WTC11 (cell line): ENCODE results near the gene WNT3. TPM values are rescaled to one million over a fixed set of nuclear protein-coding genes. Genes with fewer than 3 reads are reported as not detected.

Source experiments
- ATAC-seq: fragments of 200-7000 bp; cut with Tn5 transposase; 2 replicates; pipeline ENCODE4 v1.10.0; 2021; ENCODE audit warnings: mild to moderate bottlenecking, moderate library complexity
- CTCF ChIA-PET: fragments of 300-600 bp; sonication (Branson Sonifier 250); formaldehyde crosslinking; loops from one replicate; lab custom pipeline; 2021; ENCODE audit warnings: antibody characterized with exemption; lab: Charles Lee
- POLR2A ChIA-PET: fragments of 350-600 bp; sonication (Branson Sonifier 250); formaldehyde crosslinking; loops from one replicate; lab custom pipeline; 2021; ENCODE audit warnings: antibody characterized with exemption; lab: Charles Lee
- DNase-seq: peaks from one replicate; pipeline ENCODE4 v3.0.0; 2021; ENCODE audit warnings: low spot score
- H3K27ac Mint-ChIP-seq: 2 replicates; pipeline ENCODE4 v1.8.0; 2021; ENCODE audit warnings: mixed read lengths
- H3K27me3 Mint-ChIP-seq: 2 replicates; pipeline ENCODE4 v1.8.0; 2021; ENCODE audit warnings: low read depth, mild to moderate bottlenecking, moderate library complexity, mixed read lengths
- H3K36me3 Mint-ChIP-seq: 2 replicates; pipeline ENCODE4 v1.8.0; 2021; ENCODE audit warnings: mixed read lengths
- H3K4me1 Mint-ChIP-seq: 2 replicates; pipeline ENCODE4 v1.8.0; 2022; ENCODE audit warnings: mixed read lengths
- H3K4me3 Mint-ChIP-seq: 2 replicates; pipeline ENCODE4 v1.8.0; 2021; ENCODE audit warnings: mild to moderate bottlenecking, moderate library complexity, mixed read lengths
- H3K9me3 Mint-ChIP-seq: 2 replicates; pipeline ENCODE4 v1.8.0; 2021; ENCODE audit warnings: mixed read lengths
- CREM ChIP-seq: sonication (generic); formaldehyde crosslinking; IDR thresholded peaks from 2 replicates; pipeline ENCODE4 v1.8.1; 2022; ENCODE audit warnings: mild to moderate bottlenecking, missing genetic modification reagents, moderate library complexity
- FOXP1 ChIP-seq: sonication (generic); formaldehyde crosslinking; IDR thresholded peaks from 2 replicates; pipeline ENCODE4 v1.8.0; 2022; ENCODE audit warnings: missing genetic modification reagents, mild to moderate bottlenecking, moderate library complexity, borderline replicate concordance
- GTF2I ChIP-seq: fragments of 250-450 bp; sonication (Bioruptor Pico); conservative IDR thresholded peaks from 2 replicates; pipeline ENCODE4 v1.4.0; 2021; ENCODE audit warnings: mild to moderate bottlenecking
- NR3C1 ChIP-seq: sonication (generic); formaldehyde crosslinking; conservative IDR thresholded peaks from 2 replicates; pipeline ENCODE4 v1.8.1; 2023; ENCODE audit warnings: low read depth, mild to moderate bottlenecking, missing genetic modification reagents
- ZNF232 ChIP-seq: sonication (generic); formaldehyde crosslinking; IDR thresholded peaks from 2 replicates; pipeline ENCODE4 v1.8.0; 2022; ENCODE audit warnings: mild to moderate bottlenecking, missing genetic modification reagents
- ZNF317 ChIP-seq: sonication (generic); formaldehyde crosslinking; IDR thresholded peaks from 2 replicates; pipeline ENCODE4 v1.8.1; 2023; ENCODE audit warnings: low read depth, mild to moderate bottlenecking, moderate library complexity, missing genetic modification reagents, borderline replicate concordance
- ZNF671 ChIP-seq: fragments of 250-450 bp; sonication (Bioruptor Pico); IDR thresholded peaks from 2 replicates; pipeline ENCODE4 v1.8.0; 2021; ENCODE audit warnings: mild to moderate bottlenecking
- total RNA-seq: library from RNA; stranded (reverse); gene quantifications from 3 replicates; pipeline ENCODE4 v1.2.3, GENCODE V29; 2021
- TF ChIP-seq, protein P1 (sequence below): sonication (generic); formaldehyde crosslinking; IDR thresholded peaks from 2 replicates; pipeline ENCODE4 v1.8.1; 2022; ENCODE audit warnings: low read depth, mild to moderate bottlenecking, moderate library complexity, missing genetic modification reagents, borderline replicate concordance
- TF ChIP-seq, protein P2 (sequence below): sonication (generic); formaldehyde crosslinking; IDR thresholded peaks from 2 replicates; pipeline ENCODE4 v1.8.1; 2022; ENCODE audit warnings: missing genetic modification reagents, borderline replicate concordance
- TF ChIP-seq, protein P3 (sequence below): sonication (generic); formaldehyde crosslinking; IDR thresholded peaks from 2 replicates; pipeline ENCODE4 v1.8.0; 2022; ENCODE audit warnings: missing genetic modification reagents
- TF ChIP-seq, protein P4 (sequence below): sonication (generic); formaldehyde crosslinking; IDR thresholded peaks from 2 replicates; pipeline ENCODE4 v1.8.0; 2023; ENCODE audit warnings: missing genetic modification reagents
- TF ChIP-seq, protein P5 (sequence below): fragments of 250-450 bp; sonication (Bioruptor Pico); IDR thresholded peaks from 2 replicates; pipeline ENCODE4 v2.1.2; 2022; ENCODE audit warnings: mild to moderate bottlenecking, moderate library complexity

Gene WNT3
- total RNA-seq, 1 experiment from 2014 or later, result 14.1 TPM

DNA sequence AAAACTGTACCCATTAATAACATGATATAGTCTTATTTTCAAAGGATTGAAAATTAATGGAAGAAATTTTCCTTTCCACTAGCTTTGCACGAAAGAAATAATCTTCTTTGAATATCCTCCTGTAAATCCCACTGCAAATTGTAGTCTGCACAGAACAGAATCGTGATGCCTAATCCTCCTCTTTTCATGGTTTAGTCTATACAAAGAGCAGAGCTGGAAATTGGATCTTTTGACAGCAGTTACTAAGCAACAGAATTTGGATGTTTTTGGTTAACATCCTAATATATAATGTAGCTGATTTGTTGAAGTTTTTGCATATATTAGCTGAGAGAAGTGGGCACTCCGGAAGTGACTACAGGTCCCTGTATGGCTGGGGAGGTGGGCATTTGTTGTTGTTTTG lies 98.6 kb downstream of the WNT3 start:
- Mint-ChIP-seq H3K4me1 (no peaks in the 10 kb centered on the region), H3K27ac (no peak overlapping the region), H3K36me3 (no peaks in the 10 kb centered on the region), H3K4me3 (no peak overlapping the region), H3K27me3 (no peaks in the 10 kb centered on the region), H3K9me3 (no peaks in the 10 kb centered on the region)
- DNase-seq (no peak), ATAC-seq (no peak)
- TF ChIP-seq, protein P1, sequence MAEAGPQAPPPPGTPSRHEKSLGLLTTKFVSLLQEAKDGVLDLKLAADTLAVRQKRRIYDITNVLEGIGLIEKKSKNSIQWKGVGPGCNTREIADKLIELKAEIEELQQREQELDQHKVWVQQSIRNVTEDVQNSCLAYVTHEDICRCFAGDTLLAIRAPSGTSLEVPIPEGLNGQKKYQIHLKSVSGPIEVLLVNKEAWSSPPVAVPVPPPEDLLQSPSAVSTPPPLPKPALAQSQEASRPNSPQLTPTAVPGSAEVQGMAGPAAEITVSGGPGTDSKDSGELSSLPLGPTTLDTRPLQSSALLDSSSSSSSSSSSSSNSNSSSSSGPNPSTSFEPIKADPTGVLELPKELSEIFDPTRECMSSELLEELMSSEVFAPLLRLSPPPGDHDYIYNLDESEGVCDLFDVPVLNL, result no peak
- TF ChIP-seq, protein P2, sequence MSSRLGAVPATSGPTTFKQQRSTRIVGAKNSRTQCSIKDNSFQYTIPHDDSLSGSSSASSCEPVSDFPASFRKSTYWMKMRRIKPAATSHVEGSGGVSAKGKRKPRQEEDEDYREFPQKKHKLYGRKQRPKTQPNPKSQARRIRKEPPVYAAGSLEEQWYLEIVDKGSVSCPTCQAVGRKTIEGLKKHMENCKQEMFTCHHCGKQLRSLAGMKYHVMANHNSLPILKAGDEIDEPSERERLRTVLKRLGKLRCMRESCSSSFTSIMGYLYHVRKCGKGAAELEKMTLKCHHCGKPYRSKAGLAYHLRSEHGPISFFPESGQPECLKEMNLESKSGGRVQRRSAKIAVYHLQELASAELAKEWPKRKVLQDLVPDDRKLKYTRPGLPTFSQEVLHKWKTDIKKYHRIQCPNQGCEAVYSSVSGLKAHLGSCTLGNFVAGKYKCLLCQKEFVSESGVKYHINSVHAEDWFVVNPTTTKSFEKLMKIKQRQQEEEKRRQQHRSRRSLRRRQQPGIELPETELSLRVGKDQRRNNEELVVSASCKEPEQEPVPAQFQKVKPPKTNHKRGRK (CRISPR knock-in tag), result no peak
- POLR2A ChIA-PET, result no interaction called here
- CTCF ChIA-PET, result no interaction called here

DNA sequence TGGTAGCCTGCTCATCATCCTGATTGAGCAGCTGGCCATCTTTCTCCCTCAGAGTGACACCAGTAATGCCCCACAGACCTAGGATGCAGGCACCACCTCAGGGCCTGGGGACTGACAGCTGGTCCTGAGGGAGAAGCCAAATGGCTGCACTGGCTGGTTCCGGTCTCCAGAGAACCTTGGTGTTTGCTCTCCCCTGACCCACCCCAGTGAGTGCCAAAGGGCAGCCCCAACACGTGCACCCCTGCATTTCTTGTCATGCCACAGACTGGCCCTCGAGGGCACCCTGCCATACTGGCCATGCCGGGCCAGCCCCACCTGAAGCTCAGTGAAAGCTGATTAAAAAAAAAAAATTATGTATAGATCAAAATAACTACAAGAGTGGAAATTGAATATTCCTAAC lies 100.5 kb downstream of the WNT3 start:
- no peak overlapping the region for H3K4me3 Mint-ChIP-seq
- H3K27ac Mint-ChIP-seq, result no peak overlapping the region
- CTCF ChIA-PET, result no interaction called here
- no peak for TF ChIP-seq ZNF671 (CRISPR knock-in tag)
- TF ChIP-seq CREM (CRISPR knock-in tag), result no peak
- TF ChIP-seq, protein P3, sequence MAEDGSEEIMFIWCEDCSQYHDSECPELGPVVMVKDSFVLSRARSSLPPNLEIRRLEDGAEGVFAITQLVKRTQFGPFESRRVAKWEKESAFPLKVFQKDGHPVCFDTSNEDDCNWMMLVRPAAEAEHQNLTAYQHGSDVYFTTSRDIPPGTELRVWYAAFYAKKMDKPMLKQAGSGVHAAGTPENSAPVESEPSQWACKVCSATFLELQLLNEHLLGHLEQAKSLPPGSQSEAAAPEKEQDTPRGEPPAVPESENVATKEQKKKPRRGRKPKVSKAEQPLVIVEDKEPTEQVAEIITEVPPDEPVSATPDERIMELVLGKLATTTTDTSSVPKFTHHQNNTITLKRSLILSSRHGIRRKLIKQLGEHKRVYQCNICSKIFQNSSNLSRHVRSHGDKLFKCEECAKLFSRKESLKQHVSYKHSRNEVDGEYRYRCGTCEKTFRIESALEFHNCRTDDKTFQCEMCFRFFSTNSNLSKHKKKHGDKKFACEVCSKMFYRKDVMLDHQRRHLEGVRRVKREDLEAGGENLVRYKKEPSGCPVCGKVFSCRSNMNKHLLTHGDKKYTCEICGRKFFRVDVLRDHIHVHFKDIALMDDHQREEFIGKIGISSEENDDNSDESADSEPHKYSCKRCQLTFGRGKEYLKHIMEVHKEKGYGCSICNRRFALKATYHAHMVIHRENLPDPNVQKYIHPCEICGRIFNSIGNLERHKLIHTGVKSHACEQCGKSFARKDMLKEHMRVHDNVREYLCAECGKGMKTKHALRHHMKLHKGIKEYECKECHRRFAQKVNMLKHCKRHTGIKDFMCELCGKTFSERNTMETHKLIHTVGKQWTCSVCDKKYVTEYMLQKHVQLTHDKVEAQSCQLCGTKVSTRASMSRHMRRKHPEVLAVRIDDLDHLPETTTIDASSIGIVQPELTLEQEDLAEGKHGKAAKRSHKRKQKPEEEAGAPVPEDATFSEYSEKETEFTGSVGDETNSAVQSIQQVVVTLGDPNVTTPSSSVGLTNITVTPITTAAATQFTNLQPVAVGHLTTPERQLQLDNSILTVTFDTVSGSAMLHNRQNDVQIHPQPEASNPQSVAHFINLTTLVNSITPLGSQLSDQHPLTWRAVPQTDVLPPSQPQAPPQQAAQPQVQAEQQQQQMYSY (CRISPR knock-in tag), result no peak
- no peak for TF ChIP-seq ZNF232 (CRISPR knock-in tag)
- TF ChIP-seq FOXP1 (CRISPR knock-in tag), result no peak
- TF ChIP-seq, protein P4, sequence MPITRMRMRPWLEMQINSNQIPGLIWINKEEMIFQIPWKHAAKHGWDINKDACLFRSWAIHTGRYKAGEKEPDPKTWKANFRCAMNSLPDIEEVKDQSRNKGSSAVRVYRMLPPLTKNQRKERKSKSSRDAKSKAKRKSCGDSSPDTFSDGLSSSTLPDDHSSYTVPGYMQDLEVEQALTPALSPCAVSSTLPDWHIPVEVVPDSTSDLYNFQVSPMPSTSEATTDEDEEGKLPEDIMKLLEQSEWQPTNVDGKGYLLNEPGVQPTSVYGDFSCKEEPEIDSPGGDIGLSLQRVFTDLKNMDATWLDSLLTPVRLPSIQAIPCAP, result no peak
- TF ChIP-seq NR3C1, result no peak
- TF ChIP-seq, protein P5, sequence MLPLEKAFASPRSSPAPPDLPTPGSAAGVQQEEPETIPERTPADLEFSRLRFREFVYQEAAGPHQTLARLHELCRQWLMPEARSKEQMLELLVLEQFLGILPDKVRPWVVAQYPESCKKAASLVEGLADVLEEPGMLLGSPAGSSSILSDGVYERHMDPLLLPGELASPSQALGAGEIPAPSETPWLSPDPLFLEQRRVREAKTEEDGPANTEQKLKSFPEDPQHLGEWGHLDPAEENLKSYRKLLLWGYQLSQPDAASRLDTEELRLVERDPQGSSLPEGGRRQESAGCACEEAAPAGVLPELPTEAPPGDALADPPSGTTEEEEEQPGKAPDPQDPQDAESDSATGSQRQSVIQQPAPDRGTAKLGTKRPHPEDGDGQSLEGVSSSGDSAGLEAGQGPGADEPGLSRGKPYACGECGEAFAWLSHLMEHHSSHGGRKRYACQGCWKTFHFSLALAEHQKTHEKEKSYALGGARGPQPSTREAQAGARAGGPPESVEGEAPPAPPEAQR (CRISPR knock-in tag), result no peak
- no peak for TF ChIP-seq GTF2I (CRISPR knock-in tag)
- no peak for TF ChIP-seq ZNF317
- ATAC-seq, result no peak
- no peak for DNase-seq
- H3K36me3 Mint-ChIP-seq, result no peaks in the 10 kb centered on the region
- H3K27me3 Mint-ChIP-seq, result no peaks in the 10 kb centered on the region
- peaks cover 8% of the 10 kb centered on the region for H3K4me1 Mint-ChIP-seq
- POLR2A ChIA-PET, result no interaction called here
- H3K9me3 Mint-ChIP-seq, result no peaks in the 10 kb centered on the region

Other genes with a start within 250 kb of the WNT3 start
- 19.8 to 26.8 TPM (median 21.6 TPM) in 3 replicates for gene ARL17A, start 239.0 kb downstream of the WNT3 start, total RNA-seq
- gene NSF, start 228.0 kb downstream of the WNT3 start, total RNA-seq, result 21.2 to 23.0 TPM (median 22.2 TPM) in 3 replicates
- 0.41 to 0.87 TPM (median 0.44 TPM) in 3 replicates for gene WNT9B, start 32.9 kb upstream of the WNT3 start, total RNA-seq
- gene GOSR2, start 104.5 kb upstream of the WNT3 start, total RNA-seq, result 37.6 to 45.8 TPM (median 40.1 TPM) in 3 replicates
- 3.1 to 4.9 TPM (median 4.7 TPM) in 3 replicates for gene RPRML, start 160.6 kb upstream of the WNT3 start, total RNA-seq